Measurements from ENCODE around the gene NIN.

DNA sequence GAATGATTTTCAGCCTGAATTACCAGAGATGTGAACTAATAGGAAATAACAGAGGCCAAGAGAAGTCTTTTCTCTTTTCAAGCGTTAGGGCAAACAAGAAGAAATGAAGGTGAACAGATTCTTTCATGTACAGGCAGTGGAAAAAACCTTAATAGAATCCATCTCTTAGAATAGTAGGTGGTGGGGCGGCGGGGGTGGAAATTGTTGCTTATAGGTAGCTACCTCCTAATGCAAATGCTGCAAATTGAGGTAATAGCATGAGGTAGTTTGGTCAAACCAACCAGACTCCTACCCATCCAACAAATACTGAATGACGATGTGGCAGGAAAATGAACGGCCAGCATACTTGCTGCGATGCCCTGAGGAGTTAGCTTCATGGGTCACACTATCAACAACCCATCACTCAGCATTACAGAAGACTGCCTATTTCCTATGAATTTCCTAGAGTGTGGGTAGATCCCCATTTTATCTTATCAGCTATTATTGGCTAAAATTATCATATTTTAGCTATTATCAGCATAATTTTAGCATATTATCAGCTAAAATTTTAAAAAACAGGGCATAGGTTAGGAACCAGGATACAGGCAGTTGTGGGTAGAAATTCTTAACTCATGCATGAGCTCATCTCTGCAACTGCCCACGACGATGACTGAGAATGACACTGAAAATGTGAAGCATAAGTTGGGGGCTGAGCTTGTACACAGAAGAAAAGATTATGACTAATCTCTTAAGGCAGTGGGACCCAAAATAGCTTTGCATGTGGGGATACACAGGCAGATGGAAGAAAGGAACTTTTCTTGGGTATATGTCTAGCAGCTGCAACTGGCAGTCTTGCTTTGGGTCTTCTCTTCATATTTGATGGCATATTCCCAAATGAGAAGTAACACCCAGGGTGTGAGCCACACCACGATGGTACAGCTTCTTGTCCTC lies 68.7 kb downstream of the NIN start:
- TF ChIP-seq ZBTB7A (IDR thresholded peaks at IDR 0.05; ENCODE audit: low read depth) (no peak), TAF1 (IDR thresholded peaks at IDR 0.05; ENCODE audit: low read depth) (no peak), EGR1 (IDR thresholded peaks at IDR 0.05) (no peak), REST (IDR thresholded peaks at IDR 0.05; ENCODE audit: low read depth) (no peak), EP300 (IDR thresholded peaks at IDR 0.05; ENCODE audit: borderline replicate concordance) (no peak), TEAD4 (IDR thresholded peaks at IDR 0.05) (no peak)
- TF ChIP-seq, protein P1, sequence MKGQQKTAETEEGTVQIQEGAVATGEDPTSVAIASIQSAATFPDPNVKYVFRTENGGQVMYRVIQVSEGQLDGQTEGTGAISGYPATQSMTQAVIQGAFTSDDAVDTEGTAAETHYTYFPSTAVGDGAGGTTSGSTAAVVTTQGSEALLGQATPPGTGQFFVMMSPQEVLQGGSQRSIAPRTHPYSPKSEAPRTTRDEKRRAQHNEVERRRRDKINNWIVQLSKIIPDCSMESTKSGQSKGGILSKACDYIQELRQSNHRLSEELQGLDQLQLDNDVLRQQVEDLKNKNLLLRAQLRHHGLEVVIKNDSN (IDR thresholded peaks at IDR 0.05): no peak

All from Ishikawa (cell line).